Measurements from ENCODE around the gene VAMP5.

VAMP5 gene

DNA sequence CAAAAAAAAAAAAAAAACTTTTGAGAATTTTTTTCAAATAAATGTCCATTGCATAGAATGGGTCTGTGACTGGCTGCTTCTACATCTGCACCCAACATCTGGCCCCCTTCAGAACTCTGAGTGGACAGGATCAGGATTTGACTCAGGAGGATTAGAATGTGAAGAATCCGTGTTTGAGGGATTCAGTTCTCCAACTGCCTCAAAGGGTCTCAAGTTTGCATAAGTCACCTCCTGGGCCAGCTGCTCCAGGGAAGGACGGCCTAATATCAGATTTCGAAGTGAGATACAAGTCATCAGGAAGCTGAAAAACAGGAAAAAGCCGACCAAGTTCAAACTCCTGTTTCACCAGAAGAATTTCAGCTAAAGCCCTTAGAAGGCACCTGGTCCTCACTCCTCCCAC, 34.4 kb upstream of the VAMP5 start:
- TF ChIP-seq CTCF (IDR thresholded peaks at IDR 0.05) = no peak
- Mint-ChIP-seq H3K4me3 (no peak overlapping the region), H3K4me1 (peaks cover 9% of the 10 kb centered on the region), H3K36me3 (ENCODE audit: low read depth) (peaks cover 34% of the 10 kb centered on the region), H3K27ac (peak overlapping the region; percentile 95), H3K9me3 (no peaks in the 10 kb centered on the region), H3K27me3 (ENCODE audit: low read depth, poor library complexity) (no peaks in the 10 kb centered on the region)
- DNase-seq = no peak

- DNase-seq = no peak
- Mint-ChIP-seq H3K4me3 (no peak overlapping the region), H3K4me1 (peaks cover 9% of the 10 kb centered on the region), H3K27ac (peak overlapping the region; percentile 77), H3K27me3 (ENCODE audit: low read depth, poor library complexity) (no peaks in the 10 kb centered on the region), H3K9me3 (no peaks in the 10 kb centered on the region), H3K36me3 (ENCODE audit: low read depth) (peaks cover 34% of the 10 kb centered on the region)
- TF ChIP-seq CTCF (IDR thresholded peaks at IDR 0.05) = no peak
These were observed 33.7 kb upstream of the VAMP5 start for GRCh38 chr2:85550486-85550885.

- peak; percentile 93 for TF ChIP-seq CTCF (IDR thresholded peaks at IDR 0.05)
- Mint-ChIP-seq H3K27ac (peak overlapping the region; percentile 58), H3K9me3 (no peaks in the 10 kb centered on the region), H3K36me3 (ENCODE audit: low read depth) (peaks cover 34% of the 10 kb centered on the region), H3K4me1 (peaks cover 9% of the 10 kb centered on the region), H3K4me3 (no peak overlapping the region), H3K27me3 (ENCODE audit: low read depth, poor library complexity) (no peaks in the 10 kb centered on the region)
- peak; percentile 85 for DNase-seq
These were observed 32.2 kb upstream of the VAMP5 start for GRCh38 chr2:85551698-85552678.

DNA sequence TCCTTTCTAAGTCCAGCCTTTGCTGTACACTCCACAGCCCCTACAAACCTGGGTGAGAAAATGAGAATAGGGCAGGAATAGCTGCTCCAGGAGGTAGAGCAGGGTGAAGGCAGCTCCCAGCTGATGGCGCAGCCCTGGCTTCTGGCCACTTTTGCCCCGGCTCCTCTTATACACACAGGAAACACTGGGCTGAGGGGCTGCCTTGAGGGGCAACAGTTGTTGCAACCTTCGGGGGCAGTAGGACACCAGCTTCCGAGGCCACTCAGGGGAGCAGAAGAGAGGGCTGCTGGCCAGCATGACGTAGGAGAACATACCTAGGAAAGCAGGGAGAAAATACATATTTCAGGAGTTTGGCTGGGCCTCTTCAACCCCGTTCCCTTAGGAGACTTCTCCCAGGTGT, 31.0 kb upstream of the VAMP5 start:
- no peak for TF ChIP-seq CTCF (IDR thresholded peaks at IDR 0.05)
- Mint-ChIP-seq H3K27me3 (ENCODE audit: low read depth, poor library complexity) (no peaks in the 10 kb centered on the region), H3K27ac (no peak overlapping the region), H3K36me3 (ENCODE audit: low read depth) (peaks cover 40% of the 10 kb centered on the region), H3K4me1 (peaks cover 9% of the 10 kb centered on the region), H3K4me3 (no peak overlapping the region), H3K9me3 (no peaks in the 10 kb centered on the region)
- no peak for DNase-seq

- Mint-ChIP-seq H3K9me3 (no peaks in the 10 kb centered on the region), H3K27ac (peak overlapping the region; percentile 29), H3K27me3 (ENCODE audit: low read depth, poor library complexity) (no peaks in the 10 kb centered on the region), H3K36me3 (ENCODE audit: low read depth) (peaks cover 38% of the 10 kb centered on the region), H3K4me1 (peaks cover 11% of the 10 kb centered on the region), H3K4me3 (no peak overlapping the region)
- DNase-seq = no peak
- no peak for TF ChIP-seq CTCF (IDR thresholded peaks at IDR 0.05)
These were observed 29.1 kb upstream of the VAMP5 start for GRCh38 chr2:85554980-85555612.
